Measurements from ENCODE around the gene FCSK. TPM values are rescaled to one million over a fixed set of nuclear protein-coding genes. Genes with fewer than 3 reads are reported as not detected.
A peak's percentile ranks its signal among the peaks of the same experiment; 100 is the strongest.

FCSK gene
- polyA plus RNA-seq, 4 donors: 19.6 to 43.5 (median 24.4) TPM

DNA sequence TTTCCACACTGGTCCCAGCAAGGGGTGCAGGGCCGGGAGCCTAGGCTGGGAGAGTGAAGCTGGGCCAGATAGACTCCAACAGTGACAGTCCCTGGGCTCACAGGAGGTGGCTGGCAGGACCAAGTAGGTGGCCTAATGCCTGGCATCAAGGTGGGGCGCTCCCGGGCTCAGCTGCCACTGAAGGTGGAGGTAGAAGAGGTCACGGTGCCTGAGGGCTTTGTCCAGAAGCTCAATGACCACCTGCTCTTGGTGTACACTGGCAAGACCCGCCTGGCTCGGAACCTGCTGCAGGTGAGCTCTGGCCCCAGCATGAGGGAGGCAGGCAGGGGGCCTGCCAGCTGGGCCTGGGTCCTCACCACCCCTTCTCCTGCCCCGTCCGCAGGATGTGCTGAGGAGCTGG, 23.8 kb downstream of the FCSK start:
- FAIRE-seq (no peak), DNase-seq (no peak)
- no peaks in the 10 kb centered on the region for H3K4me1 ChIP-seq (ENCODE audit: control insufficient read depth in 3 of 3, insufficient read depth in 2 of 3, low read depth in 1 of 3, low read length in 2 of 3)
- no peak overlapping the region for H3K27ac ChIP-seq (ENCODE audit: low read depth in 1 of 3, low read length in 2 of 3)
- no peak overlapping the region for H3K4me3 ChIP-seq (ENCODE audit: low read depth in 1 of 3, low read length in 3 of 3)
- peaks cover 8 to 92% (median 8%) of the 10 kb centered on the region in 3 donors for H3K36me3 ChIP-seq (ENCODE audit: control insufficient read depth in 3 of 3, insufficient read depth in 2 of 3, low read depth in 1 of 3, low read length in 3 of 3)
- no peaks in the 10 kb centered on the region for H3K27me3 ChIP-seq (ENCODE audit: control insufficient read depth in 3 of 3, insufficient read depth in 3 of 3, low read length in 3 of 3)
- WGBS, 3 donors: 92 to 98% (median 98%) methylated on average over 8 of the region's 8 CpGs
- no peaks in the 10 kb centered on the region for H3K9me3 ChIP-seq (ENCODE audit: control insufficient read depth in 2 of 2, insufficient read depth in 1 of 2, low read depth in 1 of 2, low read length in 1 of 2)

DNA sequence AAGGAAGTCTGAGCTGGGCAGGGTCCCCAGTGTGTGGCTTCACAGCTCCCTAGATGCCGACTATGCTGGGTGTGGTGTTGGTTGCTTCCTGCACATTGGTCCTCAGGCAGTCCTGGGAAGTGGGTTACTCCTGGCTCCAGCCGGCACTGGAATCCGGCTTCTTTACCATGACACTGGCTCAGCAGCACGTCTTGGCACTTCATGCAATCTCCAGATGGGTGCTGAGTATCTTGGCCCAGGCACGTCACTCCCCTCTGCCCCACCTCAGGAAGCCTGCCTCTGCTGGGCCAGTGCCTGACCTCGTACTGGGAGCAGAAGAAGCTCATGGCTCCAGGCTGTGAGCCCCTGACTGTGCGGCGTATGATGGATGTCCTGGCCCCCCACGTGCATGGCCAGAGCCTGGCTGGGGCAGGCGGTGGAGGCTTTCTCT, 24.5 kb downstream of the FCSK start:
- H3K27ac ChIP-seq (ENCODE audit: low read depth in 1 of 3, low read length in 2 of 3): no peak overlapping the region
- no peaks in the 10 kb centered on the region for H3K27me3 ChIP-seq (ENCODE audit: control insufficient read depth in 3 of 3, insufficient read depth in 3 of 3, low read length in 3 of 3)
- DNase-seq (no peak), FAIRE-seq (no peak)
- WGBS, 3 donors: 63 to 83% (median 77%) methylated on average over 10 of the region's 10 CpGs
- no peaks in the 10 kb centered on the region for H3K4me1 ChIP-seq (ENCODE audit: control insufficient read depth in 3 of 3, insufficient read depth in 2 of 3, low read depth in 1 of 3, low read length in 2 of 3)
- no peak overlapping the region for H3K4me3 ChIP-seq (ENCODE audit: low read depth in 1 of 3, low read length in 3 of 3)
- H3K36me3 ChIP-seq (ENCODE audit: control insufficient read depth in 3 of 3, insufficient read depth in 2 of 3, low read depth in 1 of 3, low read length in 3 of 3): peaks cover 8 to 92% (median 14%) of the 10 kb centered on the region in 3 donors
- H3K9me3 ChIP-seq (ENCODE audit: control insufficient read depth in 2 of 2, insufficient read depth in 1 of 2, low read depth in 1 of 2, low read length in 1 of 2): no peaks in the 10 kb centered on the region

DNA sequence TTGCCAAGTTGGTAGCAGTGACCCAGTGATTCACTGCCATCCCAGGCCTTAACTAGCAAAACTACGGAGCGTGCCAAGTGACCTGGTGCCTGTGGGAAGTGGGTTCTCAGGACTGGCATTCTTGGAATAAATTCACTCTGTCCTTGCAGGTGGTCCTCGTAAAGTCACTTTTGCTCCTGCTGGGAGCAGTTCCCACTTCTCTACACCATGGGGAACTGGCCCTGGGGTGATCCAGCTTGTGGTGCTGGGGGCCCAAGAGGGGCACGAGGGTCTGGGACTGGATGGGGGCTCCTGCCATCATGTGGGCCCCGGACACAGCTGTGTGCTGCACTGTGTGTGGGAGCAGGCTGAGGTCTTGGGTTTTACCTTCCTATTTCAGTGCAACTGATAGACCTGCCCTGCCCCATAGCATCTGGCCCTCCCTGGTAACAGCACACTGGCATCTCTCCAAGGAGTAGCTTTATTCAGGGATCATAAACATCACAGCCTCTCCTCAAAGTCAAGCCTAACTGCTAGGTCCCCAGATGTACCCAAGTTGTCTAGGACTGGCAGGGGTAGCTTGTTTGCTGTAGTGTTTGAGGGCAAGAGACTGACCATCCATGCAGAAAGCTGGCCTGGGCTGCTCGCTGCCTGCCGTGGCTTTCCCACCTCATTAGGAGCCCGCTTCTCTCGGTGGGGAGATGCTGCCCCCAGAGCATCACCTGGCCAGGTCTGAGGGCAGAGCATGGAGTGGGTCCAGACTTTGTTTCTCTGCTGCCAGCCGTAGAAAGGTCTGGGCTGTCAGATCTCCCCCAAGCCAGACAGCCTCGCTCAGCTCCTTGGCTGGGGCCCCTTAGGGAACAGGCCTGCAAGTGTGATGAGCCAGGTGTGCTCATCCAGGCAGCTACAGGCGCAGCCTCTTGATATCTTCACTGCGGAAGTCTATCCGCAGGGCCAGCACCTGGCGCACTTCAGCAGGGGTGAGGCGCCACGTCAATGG, 26.0 kb downstream of the FCSK start:
- Histone ChIP-seq H3K4me3 (ENCODE audit: low read depth in 1 of 3, low read length in 3 of 3) (no peak overlapping the region), H3K27ac (ENCODE audit: low read depth in 1 of 3, low read length in 2 of 3) (no peak overlapping the region), H3K9me3 (ENCODE audit: control insufficient read depth in 2 of 2, insufficient read depth in 1 of 2, low read depth in 1 of 2, low read length in 1 of 2) (no peaks in the 10 kb centered on the region), H3K36me3 (ENCODE audit: control insufficient read depth in 3 of 3, insufficient read depth in 2 of 3, low read depth in 1 of 3, low read length in 3 of 3) (peaks cover 8 to 87% (median 19%) of the 10 kb centered on the region in 3 donors), H3K4me1 (ENCODE audit: control insufficient read depth in 3 of 3, insufficient read depth in 2 of 3, low read depth in 1 of 3, low read length in 2 of 3) (no peaks in the 10 kb centered on the region), H3K27me3 (ENCODE audit: control insufficient read depth in 3 of 3, insufficient read depth in 3 of 3, low read length in 3 of 3) (no peaks in the 10 kb centered on the region)
- WGBS, 3 donors: 81 to 86% (median 86%) methylated on average over 17 of the region's 17 CpGs
- FAIRE-seq (no peak), DNase-seq (peak in 1 of 2 donors; percentile 42)

DNA sequence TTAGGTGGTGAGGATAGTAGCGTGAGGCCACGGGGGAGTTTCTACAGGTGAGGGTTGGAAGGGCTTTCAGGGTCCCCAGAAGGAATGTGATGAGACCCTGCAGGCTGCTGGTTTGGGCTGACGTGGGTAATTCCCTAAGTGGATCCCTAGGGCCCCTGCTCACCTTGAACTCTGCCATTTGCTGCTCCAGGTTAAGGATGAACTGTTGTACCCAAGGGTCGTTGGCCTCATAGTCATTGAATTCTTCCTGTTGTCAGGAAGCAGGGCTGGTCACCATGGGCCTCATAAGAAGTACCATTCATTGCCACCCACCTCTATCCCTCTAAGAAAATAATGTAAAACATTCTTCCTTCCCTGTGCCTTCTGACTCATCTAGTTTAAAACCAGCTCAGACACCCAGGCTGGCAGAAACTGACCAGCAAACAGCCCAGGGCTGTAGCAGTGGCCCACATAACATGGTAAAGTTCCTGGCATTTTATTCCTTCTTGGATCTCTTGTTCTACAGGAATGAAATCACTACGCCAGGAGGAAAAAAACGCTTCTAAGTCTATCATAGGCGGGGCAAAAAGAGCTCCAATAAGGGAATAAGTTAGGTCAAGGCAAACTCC, 27.6 kb downstream of the FCSK start:
- FAIRE-seq: no peak
- peaks cover 8 to 86% (median 18%) of the 10 kb centered on the region in 3 donors for H3K36me3 ChIP-seq (ENCODE audit: control insufficient read depth in 3 of 3, insufficient read depth in 2 of 3, low read depth in 1 of 3, low read length in 3 of 3)
- WGBS, 3 donors: 74 to 86% (median 86%) methylated on average over 7 of the region's 7 CpGs

DNA sequence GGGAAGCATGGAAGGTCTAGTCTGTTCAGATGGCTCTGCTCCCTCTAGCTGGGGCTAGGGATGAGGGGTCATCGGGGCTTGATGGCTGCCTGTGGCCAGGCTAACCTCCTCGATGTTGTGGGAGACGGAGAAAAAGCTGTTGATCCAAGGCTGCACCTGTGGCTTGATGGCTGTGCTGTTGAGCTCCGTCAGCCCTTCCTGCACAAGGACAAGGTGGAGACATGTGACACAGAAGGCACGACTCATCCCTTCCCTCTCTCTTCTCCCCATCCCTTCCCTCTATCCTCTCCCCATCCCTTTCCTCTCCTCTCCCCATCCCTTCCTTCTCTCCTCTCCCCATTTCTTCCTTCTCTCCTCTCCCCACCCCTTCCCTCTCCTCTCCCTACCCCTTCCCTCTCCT, 28.2 kb downstream of the FCSK start:
- H3K36me3 ChIP-seq (ENCODE audit: control insufficient read depth in 3 of 3, insufficient read depth in 2 of 3, low read depth in 1 of 3, low read length in 3 of 3): peaks cover 8 to 86% (median 18%) of the 10 kb centered on the region in 3 donors
- FAIRE-seq: no peak

More for the DNA sequence above, 27.6 kb downstream of the FCSK start:
- DNase-seq: no peak
- Histone ChIP-seq H3K27ac (ENCODE audit: low read depth in 1 of 3, low read length in 2 of 3) (no peak overlapping the region), H3K27me3 (ENCODE audit: control insufficient read depth in 3 of 3, insufficient read depth in 3 of 3, low read length in 3 of 3) (no peaks in the 10 kb centered on the region), H3K4me1 (ENCODE audit: control insufficient read depth in 3 of 3, insufficient read depth in 2 of 3, low read depth in 1 of 3, low read length in 2 of 3) (no peaks in the 10 kb centered on the region), H3K9me3 (ENCODE audit: control insufficient read depth in 2 of 2, insufficient read depth in 1 of 2, low read depth in 1 of 2, low read length in 1 of 2) (no peaks in the 10 kb centered on the region), H3K4me3 (ENCODE audit: low read depth in 1 of 3, low read length in 3 of 3) (no peak overlapping the region)

DNA sequence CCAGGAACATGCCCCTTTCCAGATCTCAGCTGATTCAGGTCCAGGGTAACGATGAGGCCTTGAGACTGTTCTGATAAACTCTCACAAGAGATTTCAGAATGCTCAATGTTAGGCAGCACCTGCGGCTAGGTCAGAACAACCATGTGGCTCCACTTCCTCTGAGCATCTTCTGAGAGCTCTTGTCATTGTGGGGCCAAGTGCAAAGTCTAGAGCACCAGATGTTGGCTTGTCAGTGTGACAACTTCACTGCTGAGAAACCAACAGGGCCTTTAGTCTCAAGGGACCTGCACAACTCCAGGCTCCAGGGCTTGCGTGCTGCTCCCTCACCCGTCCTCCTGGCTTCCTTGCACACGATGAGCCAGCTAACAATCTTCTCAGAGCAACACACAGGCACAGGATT, 29.0 kb downstream of the FCSK start:
- Histone ChIP-seq H3K9me3 (ENCODE audit: control insufficient read depth in 2 of 2, insufficient read depth in 1 of 2, low read depth in 1 of 2, low read length in 1 of 2) (no peaks in the 10 kb centered on the region), H3K27me3 (ENCODE audit: control insufficient read depth in 3 of 3, insufficient read depth in 3 of 3, low read length in 3 of 3) (no peaks in the 10 kb centered on the region), H3K4me3 (ENCODE audit: low read depth in 1 of 3, low read length in 3 of 3) (no peak overlapping the region), H3K27ac (ENCODE audit: low read depth in 1 of 3, low read length in 2 of 3) (no peak overlapping the region), H3K36me3 (ENCODE audit: control insufficient read depth in 3 of 3, insufficient read depth in 2 of 3, low read depth in 1 of 3, low read length in 3 of 3) (peaks cover 8 to 85% (median 18%) of the 10 kb centered on the region in 3 donors), H3K4me1 (ENCODE audit: control insufficient read depth in 3 of 3, insufficient read depth in 2 of 3, low read depth in 1 of 3, low read length in 2 of 3) (no peaks in the 10 kb centered on the region)
- FAIRE-seq (no peak), DNase-seq (no peak)
- 81 to 87% (median 85%) methylated on average over 5 of the region's 5 CpGs for WGBS, 3 donors

More for the DNA sequence above, 28.2 kb downstream of the FCSK start:
- no peak overlapping the region for H3K4me3 ChIP-seq (ENCODE audit: low read depth in 1 of 3, low read length in 3 of 3)
- 89 to 91% (median 89%) methylated on average over 5 of the region's 5 CpGs for WGBS, 3 donors
- no peaks in the 10 kb centered on the region for H3K4me1 ChIP-seq (ENCODE audit: control insufficient read depth in 3 of 3, insufficient read depth in 2 of 3, low read depth in 1 of 3, low read length in 2 of 3)
- H3K27ac ChIP-seq (ENCODE audit: low read depth in 1 of 3, low read length in 2 of 3): no peak overlapping the region
- no peak for DNase-seq
- H3K9me3 ChIP-seq (ENCODE audit: control insufficient read depth in 2 of 2, insufficient read depth in 1 of 2, low read depth in 1 of 2, low read length in 1 of 2): no peaks in the 10 kb centered on the region
- no peaks in the 10 kb centered on the region for H3K27me3 ChIP-seq (ENCODE audit: control insufficient read depth in 3 of 3, insufficient read depth in 3 of 3, low read length in 3 of 3)

DNA sequence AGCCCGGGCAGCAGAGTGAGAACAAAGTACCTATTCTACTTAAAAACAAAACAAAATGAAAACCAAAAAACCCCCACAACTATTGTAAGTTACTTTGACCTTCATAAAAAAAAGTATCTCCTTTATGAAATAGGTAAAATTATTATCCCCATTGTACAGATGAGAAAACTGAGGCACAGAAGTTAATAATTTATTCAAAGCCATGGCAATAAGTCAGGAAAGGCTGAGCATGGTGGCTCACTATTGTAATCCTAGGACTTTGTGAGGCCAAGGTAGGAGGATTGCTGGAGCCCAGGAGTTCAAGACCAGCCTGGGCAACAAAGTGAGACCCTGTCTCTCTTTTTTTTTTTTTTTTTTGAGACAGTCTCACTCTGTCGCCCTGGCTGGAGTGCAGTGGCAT, 30.5 kb downstream of the FCSK start:
- 88 to 97% (median 95%) methylated on average over 2 of the region's 2 CpGs for WGBS, 3 donors
- H3K36me3 ChIP-seq (ENCODE audit: control insufficient read depth in 3 of 3, insufficient read depth in 2 of 3, low read depth in 1 of 3, low read length in 3 of 3): peaks cover 8 to 83% (median 15%) of the 10 kb centered on the region in 3 donors
- H3K4me3 ChIP-seq (ENCODE audit: low read depth in 1 of 3, low read length in 3 of 3): no peak overlapping the region
- no peaks in the 10 kb centered on the region for H3K27me3 ChIP-seq (ENCODE audit: control insufficient read depth in 3 of 3, insufficient read depth in 3 of 3, low read length in 3 of 3)
- no peak overlapping the region for H3K27ac ChIP-seq (ENCODE audit: low read depth in 1 of 3, low read length in 2 of 3)
- no peak for FAIRE-seq
- H3K4me1 ChIP-seq (ENCODE audit: control insufficient read depth in 3 of 3, insufficient read depth in 2 of 3, low read depth in 1 of 3, low read length in 2 of 3): no peaks in the 10 kb centered on the region
- DNase-seq: no peak
- H3K9me3 ChIP-seq (ENCODE audit: control insufficient read depth in 2 of 2, insufficient read depth in 1 of 2, low read depth in 1 of 2, low read length in 1 of 2): no peaks in the 10 kb centered on the region

DNA sequence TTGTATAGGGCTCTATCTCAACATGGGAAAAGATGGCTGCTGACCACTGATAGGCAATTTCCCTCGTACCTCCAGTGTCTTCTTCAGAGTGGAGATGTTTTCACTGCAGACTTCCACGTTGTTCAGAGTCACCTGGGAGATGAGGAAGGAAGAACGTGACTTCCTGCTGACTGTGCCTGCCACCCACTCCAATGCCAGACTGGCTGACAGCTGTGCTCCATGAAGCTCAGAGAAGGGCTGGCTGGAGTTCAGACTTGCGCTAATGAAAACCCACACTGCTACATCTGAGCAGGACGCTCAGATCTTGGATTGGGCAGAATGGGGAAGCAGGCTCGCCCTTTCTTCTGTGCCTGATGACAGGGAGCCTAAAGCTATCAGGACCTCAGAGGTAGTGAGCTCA, 35.9 kb downstream of the FCSK start:
- H3K36me3 ChIP-seq (ENCODE audit: control insufficient read depth in 3 of 3, insufficient read depth in 2 of 3, low read depth in 1 of 3, low read length in 3 of 3): peaks cover 6 to 65% (median 22%) of the 10 kb centered on the region in 3 donors
- H3K4me3 ChIP-seq (ENCODE audit: low read depth in 1 of 3, low read length in 3 of 3): no peak overlapping the region
- H3K27me3 ChIP-seq (ENCODE audit: control insufficient read depth in 3 of 3, insufficient read depth in 3 of 3, low read length in 3 of 3): no peaks in the 10 kb centered on the region
- no peaks in the 10 kb centered on the region for H3K9me3 ChIP-seq (ENCODE audit: control insufficient read depth in 2 of 2, insufficient read depth in 1 of 2, low read depth in 1 of 2, low read length in 1 of 2)
- FAIRE-seq (no peak), DNase-seq (no peak)
- 77 to 90% (median 85%) methylated on average over 6 of the region's 6 CpGs for WGBS, 3 donors
- no peaks in the 10 kb centered on the region for H3K4me1 ChIP-seq (ENCODE audit: control insufficient read depth in 3 of 3, insufficient read depth in 2 of 3, low read depth in 1 of 3, low read length in 2 of 3)
- H3K27ac ChIP-seq (ENCODE audit: low read depth in 1 of 3, low read length in 2 of 3): no peak overlapping the region
